ENCODE measurements around the gene HOXA11. TPM values are rescaled to one million over a fixed set of nuclear protein-coding genes. Genes with fewer than 3 reads are reported as not detected.
A peak's percentile ranks its signal among the peaks of the same experiment; 100 is the strongest.

HOXA11 gene
- 9.3 TPM for total RNA-seq
- polyA plus RNA-seq: 39.1 TPM

DNA sequence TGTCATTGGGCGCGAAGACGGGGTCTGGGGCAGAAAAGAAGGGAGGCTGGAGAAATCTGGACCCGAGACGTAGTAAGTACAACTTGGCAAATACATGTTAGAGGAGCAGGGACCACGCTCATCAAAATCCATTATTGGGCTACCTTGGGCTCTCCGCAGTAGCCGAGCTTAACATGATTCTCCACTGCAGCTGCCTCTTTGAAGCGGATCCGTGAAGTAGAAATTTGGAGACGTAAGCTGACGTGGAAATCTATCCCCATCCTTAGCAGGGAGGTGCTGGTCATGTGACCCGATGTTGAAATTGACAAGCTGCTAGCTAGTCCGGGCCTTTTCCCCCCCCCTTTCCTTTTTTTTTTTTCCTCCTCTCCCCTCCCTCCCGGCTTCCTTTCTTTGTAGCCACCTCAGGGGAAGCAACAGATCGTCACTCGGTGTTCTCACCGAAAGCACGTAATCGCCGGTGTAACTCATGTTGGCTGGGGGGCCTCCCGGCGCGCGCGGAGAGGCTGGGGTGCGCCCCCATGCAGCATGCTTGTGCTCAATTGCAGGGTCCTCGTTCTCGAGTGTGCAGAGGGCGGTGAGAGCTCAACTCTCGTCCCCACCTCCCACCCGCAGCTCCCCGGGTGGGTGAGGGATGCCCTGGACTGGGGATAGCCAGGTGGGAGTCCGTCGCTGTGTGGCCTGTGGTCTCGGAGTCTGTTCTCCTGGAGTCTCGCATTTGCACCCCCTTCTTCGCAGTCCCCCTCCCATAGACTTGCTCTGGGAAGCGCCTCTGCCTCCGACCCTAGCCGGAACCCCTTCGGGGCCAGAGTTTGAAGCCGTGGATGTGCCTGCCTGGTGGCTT is at the start of gene HOXA11:
HOXA11 (minus strand) TSS at position 220 of the 841 bp plus-strand sequence; CDS start at position 132, 88 bp downstream.
- DNase-seq (ENCODE audit: extremely low spot score): peak; percentile 87
- WGBS: 2% methylated on average over 43 of the region's 43 CpGs
- H3K4me1 ChIP-seq (ENCODE audit: insufficient read depth): peaks cover 1% of the 10 kb centered on the region
- peak within 1 kb of the TSS; percentile 82 for H3K4me3 ChIP-seq (ENCODE audit: low read depth, low read length)
- no peaks in the 10 kb centered on the region for H3K36me3 ChIP-seq (ENCODE audit: insufficient read depth)
- peak within 1 kb of the TSS; percentile 97 for H3K27ac ChIP-seq (ENCODE audit: low read depth)

DNA sequence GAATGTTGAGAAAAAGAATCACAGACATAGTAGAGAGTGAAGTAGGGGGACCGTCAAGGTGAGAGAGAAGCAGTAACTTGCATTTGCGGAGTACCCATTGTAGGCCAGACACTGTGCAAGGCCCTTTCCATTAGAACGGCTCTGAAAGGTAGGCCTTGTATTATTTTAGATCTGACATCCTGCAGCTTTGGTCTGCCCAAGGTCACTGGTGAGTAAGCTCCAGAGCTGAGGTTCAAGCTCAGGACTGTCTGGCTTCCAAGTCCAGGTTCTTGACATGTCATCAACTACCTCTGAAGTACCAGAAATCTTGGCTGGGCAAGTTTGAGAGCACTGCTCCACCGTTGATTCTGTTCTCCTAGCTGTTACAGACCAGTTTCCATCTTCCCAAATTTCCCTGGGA is 44.4 kb upstream of the HOXA11 start:
- DNase-seq (ENCODE audit: extremely low spot score): no peak
- 91% methylated on average over 4 of the region's 4 CpGs for WGBS
- H3K27ac ChIP-seq (ENCODE audit: low read depth): no peak overlapping the region

DNA sequence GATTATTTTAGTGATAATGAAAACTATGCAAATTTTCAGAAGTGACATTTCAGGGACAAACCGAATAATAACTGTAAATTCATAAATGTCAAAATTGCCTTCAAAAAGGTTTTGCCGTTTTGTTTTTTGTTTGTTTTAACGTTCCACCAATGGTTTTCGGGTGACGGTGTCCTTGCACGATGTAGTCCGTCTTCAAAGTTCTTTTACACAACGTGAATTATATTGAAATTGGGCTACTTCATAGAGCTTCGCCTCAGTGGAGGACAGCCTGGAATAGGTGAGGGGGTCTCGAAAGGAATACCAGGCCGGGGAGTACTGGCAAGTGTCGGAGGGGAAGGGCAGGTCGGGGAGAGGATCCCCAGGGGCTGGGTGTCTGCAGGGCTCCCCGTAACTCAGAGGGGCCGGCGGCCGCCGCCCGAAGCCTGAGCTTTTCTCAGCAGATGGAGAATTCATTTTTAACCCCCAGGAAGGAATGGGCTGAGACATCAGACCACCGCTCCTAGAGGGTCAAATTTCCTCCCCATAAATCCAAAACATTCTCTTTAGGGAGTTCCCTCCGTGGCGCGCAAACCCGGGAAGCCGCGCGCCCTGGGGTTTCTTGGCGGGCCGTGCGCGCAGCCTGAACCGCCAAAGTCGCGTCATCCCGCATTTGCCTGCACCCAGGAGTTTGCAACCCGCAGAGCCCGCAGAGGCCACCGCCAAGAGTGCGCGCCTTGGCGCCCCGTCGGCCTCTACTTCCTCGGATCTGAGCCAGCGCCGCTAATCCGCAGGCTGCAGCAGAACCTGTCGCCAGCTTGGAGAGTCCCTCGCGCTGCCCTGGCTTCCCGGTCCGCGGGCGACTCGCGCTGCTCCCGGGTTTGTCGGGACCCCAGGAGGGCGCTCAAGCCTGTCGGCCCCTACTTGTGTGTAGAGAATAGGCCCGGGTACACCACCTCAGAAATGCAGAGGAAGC is 40.2 kb upstream of the HOXA11 start:
- no peak for DNase-seq (ENCODE audit: extremely low spot score)
- H3K4me3 ChIP-seq (ENCODE audit: low read depth, low read length): no peak overlapping the region
- WGBS: 24% methylated on average over 61 of the region's 61 CpGs
- H3K27ac ChIP-seq (ENCODE audit: low read depth): no peak overlapping the region
- H3K4me1 ChIP-seq (ENCODE audit: insufficient read depth): no peaks in the 10 kb centered on the region
- H3K36me3 ChIP-seq (ENCODE audit: insufficient read depth): no peaks in the 10 kb centered on the region

More for the DNA sequence above, 44.4 kb upstream of the HOXA11 start:
- no peaks in the 10 kb centered on the region for H3K36me3 ChIP-seq (ENCODE audit: insufficient read depth)
- no peaks in the 10 kb centered on the region for H3K4me1 ChIP-seq (ENCODE audit: insufficient read depth)
- H3K4me3 ChIP-seq (ENCODE audit: low read depth, low read length): no peak overlapping the region

DNA sequence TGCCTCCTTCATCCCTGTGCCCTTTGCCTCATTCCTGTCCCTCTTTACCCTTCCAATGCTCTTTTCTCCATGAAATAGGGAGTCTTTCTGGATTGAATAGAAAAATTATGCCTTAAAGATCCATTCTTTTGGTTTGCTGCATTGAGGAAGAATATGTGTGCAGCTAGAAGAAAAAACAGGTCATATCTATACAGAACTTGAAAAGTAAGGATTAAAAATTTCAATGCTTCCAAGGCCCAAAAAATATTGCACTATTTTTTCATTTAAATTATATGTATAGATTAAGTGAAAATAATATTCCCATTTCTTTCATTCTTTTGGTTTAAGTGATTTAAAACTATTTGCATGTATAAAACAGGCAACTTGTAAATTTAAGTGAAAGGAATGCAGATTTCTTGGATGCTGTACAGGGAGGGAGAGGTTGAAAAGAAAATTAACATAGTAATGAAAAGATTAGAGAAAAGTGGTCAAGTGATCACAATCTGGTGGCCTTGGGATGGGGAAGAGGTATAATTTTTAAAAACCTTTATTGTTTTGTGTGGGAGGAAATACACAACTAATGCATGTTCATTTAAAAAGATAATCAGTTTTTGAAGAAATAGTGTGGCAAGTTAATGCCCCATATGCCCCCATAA is 39.0 kb upstream of the HOXA11 start:
- DNase-seq (ENCODE audit: extremely low spot score): no peak
- Histone ChIP-seq H3K36me3 (ENCODE audit: insufficient read depth) (no peaks in the 10 kb centered on the region), H3K4me1 (ENCODE audit: insufficient read depth) (no peaks in the 10 kb centered on the region), H3K27ac (ENCODE audit: low read depth) (no peak overlapping the region), H3K4me3 (ENCODE audit: low read depth, low read length) (no peak overlapping the region)

DNA sequence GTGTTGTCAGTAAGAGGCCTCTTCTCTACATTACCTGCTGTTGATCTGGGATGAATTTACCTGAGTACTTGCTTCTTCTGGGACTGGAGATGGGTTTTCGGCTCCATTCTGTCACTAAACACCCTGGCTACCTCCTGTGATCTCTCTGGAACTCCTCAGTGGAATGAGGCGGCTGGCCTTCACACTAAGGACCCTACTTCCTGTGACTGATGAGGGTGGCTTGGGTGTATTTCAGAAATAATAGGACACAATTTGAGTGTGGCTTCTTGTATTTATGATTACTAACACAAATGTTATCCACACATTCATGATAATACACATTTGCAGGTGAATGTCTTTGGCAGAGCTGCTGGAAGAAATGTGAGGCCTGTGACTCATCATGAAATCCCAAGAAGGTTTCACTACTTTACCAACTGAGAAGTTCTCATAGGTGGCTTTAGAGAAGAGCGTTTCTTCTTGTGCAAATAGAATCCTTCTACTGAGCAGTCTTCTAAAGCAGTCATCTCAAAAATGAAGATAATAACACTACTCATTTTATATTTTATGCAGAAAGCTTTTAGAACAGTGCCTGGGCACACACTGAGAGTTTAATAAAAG is 36.3 kb upstream of the HOXA11 start:
- no peaks in the 10 kb centered on the region for H3K36me3 ChIP-seq (ENCODE audit: insufficient read depth)
- DNase-seq (ENCODE audit: extremely low spot score): no peak
- no peak overlapping the region for H3K4me3 ChIP-seq (ENCODE audit: low read depth, low read length)
- H3K4me1 ChIP-seq (ENCODE audit: insufficient read depth): no peaks in the 10 kb centered on the region
- H3K27ac ChIP-seq (ENCODE audit: low read depth): no peak overlapping the region
- WGBS: 96% methylated on average over 3 of the region's 3 CpGs

DNA sequence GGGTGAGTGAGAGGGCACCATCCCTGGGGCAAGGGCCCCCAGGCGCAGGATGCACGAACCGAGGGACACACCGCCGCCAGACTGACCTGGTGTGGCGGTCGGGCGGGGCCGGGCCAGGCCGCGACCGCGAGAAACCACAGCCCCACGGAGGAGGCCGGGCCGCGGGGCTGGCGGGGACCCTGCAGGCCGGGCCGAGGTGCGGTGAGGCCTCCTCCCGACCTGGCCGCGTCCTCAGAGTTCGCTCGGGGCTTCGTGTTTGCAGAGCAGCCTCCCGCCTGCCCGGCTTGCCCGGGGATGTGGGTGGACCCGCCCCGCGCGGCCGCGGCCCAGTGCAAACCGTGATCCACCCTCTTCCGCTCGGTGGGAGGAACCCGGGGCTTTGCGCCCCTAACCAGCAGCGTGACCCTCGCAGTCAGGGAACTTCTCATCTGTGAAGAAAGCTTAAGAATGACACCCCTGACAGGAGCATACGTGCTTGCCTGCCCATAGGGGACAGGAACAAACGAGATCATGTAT is 35.5 kb upstream of the HOXA11 start:
- no peak for DNase-seq (ENCODE audit: extremely low spot score)
- H3K27ac ChIP-seq (ENCODE audit: low read depth): no peak overlapping the region

DNA sequence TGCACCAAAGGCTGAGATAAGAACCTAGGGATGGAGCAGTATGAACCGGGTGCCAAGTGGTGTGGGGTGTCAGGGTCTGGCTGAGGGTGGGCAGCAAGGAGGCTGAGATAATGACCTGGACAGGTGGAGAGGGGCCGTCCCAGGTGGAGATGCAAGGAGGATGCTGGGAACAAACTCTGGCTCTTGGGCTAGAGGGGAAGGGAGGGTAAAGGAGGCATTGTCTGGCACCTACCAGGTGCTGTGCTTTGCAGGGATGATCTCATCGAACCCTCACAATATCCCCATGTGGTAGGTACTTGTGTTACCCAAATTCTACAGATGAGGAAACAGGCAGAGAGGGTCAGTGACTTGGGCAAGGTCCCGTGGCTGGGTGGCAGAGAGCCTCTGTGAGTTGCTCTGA is 34.8 kb upstream of the HOXA11 start:
- DNase-seq (ENCODE audit: extremely low spot score): no peak
- Histone ChIP-seq H3K4me3 (ENCODE audit: low read depth, low read length) (no peak overlapping the region), H3K36me3 (ENCODE audit: insufficient read depth) (no peaks in the 10 kb centered on the region), H3K4me1 (ENCODE audit: insufficient read depth) (no peaks in the 10 kb centered on the region), H3K27ac (ENCODE audit: low read depth) (no peak overlapping the region)
- WGBS: 90% methylated on average over 4 of the region's 4 CpGs

More for the DNA sequence above, 35.5 kb upstream of the HOXA11 start:
- 48% methylated on average over 45 of the region's 45 CpGs for WGBS
- H3K4me3 ChIP-seq (ENCODE audit: low read depth, low read length): no peak overlapping the region
- no peaks in the 10 kb centered on the region for H3K4me1 ChIP-seq (ENCODE audit: insufficient read depth)
- H3K36me3 ChIP-seq (ENCODE audit: insufficient read depth): no peaks in the 10 kb centered on the region

DNA sequence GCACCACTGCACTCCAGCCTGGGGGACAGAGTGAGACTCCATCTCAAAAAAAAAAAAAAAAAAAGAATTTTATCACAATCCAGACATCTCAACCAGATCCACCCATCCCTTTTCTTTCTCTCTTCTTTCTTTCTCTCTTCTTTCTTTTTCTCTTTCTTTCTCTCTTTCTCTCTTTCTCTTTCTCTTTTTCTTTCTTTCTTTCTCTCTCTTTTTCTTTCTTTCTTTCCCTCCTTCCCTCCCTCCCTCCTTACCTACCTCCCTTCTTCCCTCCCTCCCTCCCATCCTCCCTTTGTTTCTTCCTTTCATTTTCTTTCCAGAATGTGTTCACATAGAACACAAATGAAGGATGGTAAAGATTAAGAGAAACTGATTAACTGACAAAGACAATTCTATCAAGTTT is 32.9 kb upstream of the HOXA11 start:
- no peaks in the 10 kb centered on the region for H3K4me1 ChIP-seq (ENCODE audit: insufficient read depth)
- H3K36me3 ChIP-seq (ENCODE audit: insufficient read depth): no peaks in the 10 kb centered on the region
- no peak for DNase-seq (ENCODE audit: extremely low spot score)
- no peak overlapping the region for H3K27ac ChIP-seq (ENCODE audit: low read depth)
- H3K4me3 ChIP-seq (ENCODE audit: low read depth, low read length): no peak overlapping the region

DNA sequence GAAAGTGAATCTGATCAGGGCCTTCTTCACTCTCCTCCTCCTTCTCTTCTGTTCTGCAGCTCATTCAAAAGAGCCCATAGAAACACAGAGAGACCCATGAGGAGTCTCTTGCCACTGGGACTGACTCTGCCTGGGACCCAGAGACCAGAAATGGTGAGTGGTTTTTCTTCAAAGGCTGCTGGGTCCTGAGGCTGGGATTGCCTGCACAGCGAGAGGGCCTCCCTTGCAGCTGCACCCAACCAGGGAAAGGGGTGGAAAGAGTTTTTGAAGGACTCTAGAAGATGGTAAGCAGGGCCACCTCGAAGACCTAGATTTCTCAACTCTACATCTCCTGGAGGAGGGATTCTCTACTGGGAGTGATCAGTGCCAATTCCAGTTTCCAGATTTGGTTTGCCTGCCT is 30.3 kb upstream of the HOXA11 start:
- WGBS: 96% methylated on average over 2 of the region's 2 CpGs
- Histone ChIP-seq H3K4me3 (ENCODE audit: low read depth, low read length) (no peak overlapping the region), H3K36me3 (ENCODE audit: insufficient read depth) (no peaks in the 10 kb centered on the region), H3K4me1 (ENCODE audit: insufficient read depth) (no peaks in the 10 kb centered on the region), H3K27ac (ENCODE audit: low read depth) (no peak overlapping the region)
- no peak for DNase-seq (ENCODE audit: extremely low spot score)

DNA sequence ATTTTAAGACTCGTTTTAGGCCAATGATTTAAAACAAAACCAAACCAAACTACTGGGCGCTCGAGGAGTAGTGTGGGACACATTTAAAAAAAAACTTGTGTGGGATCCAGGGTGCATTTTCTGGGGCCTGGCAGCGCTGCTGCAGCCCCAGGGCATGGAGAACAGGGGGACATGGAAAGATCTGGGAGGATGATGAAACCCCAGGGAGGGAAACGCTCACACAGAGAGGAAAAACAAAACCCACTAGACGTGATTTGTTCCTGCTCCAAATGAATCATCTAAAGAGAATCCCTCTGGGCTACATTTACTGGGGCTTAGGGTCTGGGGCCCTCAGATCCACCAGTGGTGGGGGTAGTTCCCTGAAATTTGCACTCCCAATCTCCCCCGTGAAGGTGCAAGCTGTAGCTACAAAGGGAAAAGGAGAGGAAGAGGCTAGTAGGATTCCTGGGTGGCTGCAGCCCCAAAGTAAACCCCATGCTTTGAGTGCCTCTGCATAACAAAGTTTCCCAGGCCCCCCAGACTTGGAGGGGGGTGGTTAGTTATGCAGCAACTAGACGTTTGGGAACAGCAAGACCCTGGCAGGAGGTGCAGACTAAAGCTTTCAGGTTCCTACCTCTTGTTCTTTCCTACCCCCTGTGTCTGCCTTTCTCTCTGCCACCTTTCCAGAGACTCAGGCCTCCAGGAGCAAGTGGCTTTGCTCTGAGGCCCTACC is 29.4 kb upstream of the HOXA11 start:
- H3K4me1 ChIP-seq (ENCODE audit: insufficient read depth): no peaks in the 10 kb centered on the region
- H3K36me3 ChIP-seq (ENCODE audit: insufficient read depth): no peaks in the 10 kb centered on the region
- no peak overlapping the region for H3K4me3 ChIP-seq (ENCODE audit: low read depth, low read length)
- 76% methylated on average over 8 of the region's 8 CpGs for WGBS
- no peak overlapping the region for H3K27ac ChIP-seq (ENCODE audit: low read depth)
- DNase-seq (ENCODE audit: extremely low spot score): no peak

DNA sequence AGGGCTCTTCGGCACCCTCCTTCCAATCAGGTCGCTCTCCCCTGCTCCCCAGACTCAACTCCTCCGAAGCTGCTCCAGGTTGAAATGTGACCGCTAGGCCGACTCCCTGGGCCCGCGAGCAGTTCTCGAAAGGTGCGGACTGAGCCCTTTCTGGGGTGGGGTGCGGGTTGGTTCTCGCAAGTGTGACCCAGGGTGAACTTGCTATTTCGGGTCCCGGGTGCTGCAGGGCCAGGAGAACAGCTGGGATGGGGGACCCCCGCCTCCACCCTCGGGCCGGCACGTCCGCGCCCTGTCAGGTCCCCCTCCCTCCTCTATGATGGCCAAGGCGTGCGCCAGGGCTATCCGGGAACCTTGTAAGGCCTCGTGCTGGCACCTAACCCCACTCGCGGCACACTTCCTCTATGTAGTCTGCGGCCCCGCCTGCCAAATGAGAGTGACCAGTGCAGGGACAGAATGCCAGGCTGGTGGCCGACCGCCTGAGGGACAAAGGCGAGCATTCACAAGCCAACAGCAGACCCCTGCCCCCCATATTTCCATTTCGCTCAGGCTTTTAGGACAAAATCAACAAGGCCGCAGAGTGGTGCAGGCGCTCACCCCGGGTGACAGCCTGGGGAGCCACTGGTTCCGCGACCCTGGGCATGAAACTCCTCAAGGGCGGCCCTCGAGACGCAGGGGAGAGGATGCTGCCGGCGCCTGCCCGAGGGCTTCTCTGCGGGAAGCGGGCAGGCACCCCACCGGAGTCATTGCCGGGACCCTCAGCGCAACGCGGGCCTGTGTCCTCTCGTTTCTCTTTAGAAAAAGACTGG is 28.6 kb upstream of the HOXA11 start:
- no peak overlapping the region for H3K4me3 ChIP-seq (ENCODE audit: low read depth, low read length)
- 83% methylated on average over 50 of the region's 50 CpGs for WGBS
- no peak for DNase-seq (ENCODE audit: extremely low spot score)
- H3K4me1 ChIP-seq (ENCODE audit: insufficient read depth): no peaks in the 10 kb centered on the region
- H3K36me3 ChIP-seq (ENCODE audit: insufficient read depth): no peaks in the 10 kb centered on the region
- no peak overlapping the region for H3K27ac ChIP-seq (ENCODE audit: low read depth)

All from urinary bladder (tissue), 4 donors.